GM12872 (cell line): Measurements from ENCODE around the gene UGT1A7.

Source experiments
- TF ChIP-seq, protein P1 (sequence below): IDR thresholded peaks from 3 replicates; pipeline ENCODE4 v1.5.1; 2011; ENCODE audit warnings: low read depth, mild to moderate bottlenecking, low read length, moderate library complexity; ENCODE audit not compliant: insufficient read depth

Gene UGT1A7

GRCh38 chr2:233778030-233778429 is 96.3 kb downstream of the UGT1A7 start, which contains the start of gene MROH2A:
Gene MROH2A (plus strand): TSS chr2:233778330. CDS start chr2:233779359, 1,029 bp downstream.
- TF ChIP-seq, protein P1, sequence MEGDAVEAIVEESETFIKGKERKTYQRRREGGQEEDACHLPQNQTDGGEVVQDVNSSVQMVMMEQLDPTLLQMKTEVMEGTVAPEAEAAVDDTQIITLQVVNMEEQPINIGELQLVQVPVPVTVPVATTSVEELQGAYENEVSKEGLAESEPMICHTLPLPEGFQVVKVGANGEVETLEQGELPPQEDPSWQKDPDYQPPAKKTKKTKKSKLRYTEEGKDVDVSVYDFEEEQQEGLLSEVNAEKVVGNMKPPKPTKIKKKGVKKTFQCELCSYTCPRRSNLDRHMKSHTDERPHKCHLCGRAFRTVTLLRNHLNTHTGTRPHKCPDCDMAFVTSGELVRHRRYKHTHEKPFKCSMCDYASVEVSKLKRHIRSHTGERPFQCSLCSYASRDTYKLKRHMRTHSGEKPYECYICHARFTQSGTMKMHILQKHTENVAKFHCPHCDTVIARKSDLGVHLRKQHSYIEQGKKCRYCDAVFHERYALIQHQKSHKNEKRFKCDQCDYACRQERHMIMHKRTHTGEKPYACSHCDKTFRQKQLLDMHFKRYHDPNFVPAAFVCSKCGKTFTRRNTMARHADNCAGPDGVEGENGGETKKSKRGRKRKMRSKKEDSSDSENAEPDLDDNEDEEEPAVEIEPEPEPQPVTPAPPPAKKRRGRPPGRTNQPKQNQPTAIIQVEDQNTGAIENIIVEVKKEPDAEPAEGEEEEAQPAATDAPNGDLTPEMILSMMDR, result no peak

DNA sequence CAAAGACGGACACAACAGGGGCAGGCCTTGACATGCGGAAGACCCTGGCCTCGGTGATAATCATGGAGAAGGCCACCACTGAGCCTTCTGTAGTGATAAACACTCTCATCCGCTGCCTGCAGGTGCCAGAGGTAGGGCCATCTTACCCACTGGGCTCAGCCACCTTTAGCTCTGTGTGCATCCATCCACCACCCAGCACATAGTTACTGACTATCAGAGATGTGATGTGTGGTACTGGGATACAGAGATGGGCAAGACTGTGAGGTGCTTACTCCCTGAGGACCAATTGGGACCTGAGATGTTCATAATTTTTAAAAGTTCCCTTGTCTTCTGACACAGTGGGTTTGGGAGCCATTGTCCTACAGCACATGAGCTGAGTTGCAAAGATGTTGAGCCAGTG is 98.0 kb downstream of the UGT1A7 start:
- TF ChIP-seq, protein P1, result no peak

DNA sequence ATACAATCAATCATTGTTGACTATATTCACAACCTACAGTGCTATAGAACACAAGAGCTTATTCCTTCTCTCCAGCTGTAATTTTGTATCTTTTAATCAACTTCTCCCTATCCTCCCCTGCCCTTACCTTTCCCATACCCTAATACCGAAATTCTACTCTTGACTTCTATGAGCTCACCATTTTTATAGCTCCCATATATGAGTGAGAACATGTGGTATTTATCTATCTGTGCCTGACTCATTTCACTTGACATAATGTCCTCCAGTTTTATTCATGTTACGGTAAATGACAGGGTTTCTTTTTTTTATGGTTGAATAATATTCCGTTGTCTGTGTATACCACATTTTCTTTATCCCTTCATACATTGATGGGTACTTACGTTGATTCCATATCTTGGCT is 99.1 kb downstream of the UGT1A7 start:
- TF ChIP-seq, protein P1, result no peak

GRCh38 chr2:233789554-233789953 is 107.9 kb downstream of the UGT1A7 start:
- TF ChIP-seq, protein P1, result no peak

DNA sequence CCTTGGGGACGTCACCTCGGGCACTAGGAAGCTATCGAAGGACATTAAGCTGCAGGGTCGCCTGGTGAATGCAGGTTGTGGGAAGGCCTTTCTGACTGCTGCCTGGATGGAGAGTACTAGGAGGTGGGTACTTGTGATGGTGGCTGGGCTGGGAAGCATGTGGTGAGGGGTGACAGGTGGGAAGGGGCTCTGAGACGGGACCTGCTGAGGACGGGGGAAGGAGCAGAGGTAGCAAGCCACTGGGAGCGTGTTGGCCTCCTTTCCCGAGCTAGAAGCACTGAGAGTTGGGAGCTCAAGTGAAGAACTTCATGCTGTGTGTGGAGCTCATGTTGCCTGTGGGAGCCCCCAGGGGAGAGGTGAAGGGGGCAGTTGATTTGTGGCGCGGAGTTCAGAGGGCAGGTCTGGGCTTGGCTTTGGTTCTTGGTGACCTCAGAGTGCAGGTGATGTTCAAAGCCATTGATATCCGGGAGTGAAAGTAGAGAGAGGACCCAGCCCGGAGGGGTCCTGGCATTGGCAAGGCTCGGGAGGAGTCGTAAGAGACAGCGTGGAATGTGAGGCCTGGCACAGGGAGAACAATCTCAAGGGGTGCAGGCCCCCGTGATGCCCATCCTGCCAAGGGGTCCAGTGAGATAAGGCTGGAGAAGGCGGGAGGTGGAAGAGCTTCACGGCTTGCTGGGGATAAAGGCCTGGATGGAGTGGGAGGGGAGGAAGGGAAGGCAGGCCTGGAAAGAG is 109.6 kb downstream of the UGT1A7 start:
- TF ChIP-seq, protein P1, result no peak

DNA sequence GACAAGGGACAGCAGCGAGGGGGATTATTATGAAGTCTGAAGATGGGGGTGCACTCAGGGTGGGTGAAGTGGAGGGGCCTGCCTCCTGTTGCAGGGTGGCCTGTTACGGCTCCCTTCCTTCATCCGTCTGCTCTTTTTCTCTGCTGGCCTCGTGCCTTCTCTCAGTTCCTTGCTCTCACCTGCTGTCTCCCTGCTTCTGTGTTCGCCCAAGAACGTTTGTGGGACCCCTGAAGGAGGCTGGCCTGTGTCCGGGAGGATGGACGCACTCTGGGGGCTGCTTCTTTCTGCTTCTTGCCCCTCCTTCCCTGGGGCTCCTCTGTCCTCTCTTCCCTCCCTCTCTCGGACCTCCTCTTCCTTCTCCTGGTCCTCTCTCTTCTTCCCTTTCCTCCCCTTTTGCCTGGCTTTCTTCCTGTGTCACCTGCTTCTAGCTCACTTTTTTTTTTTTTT is 110.2 kb downstream of the UGT1A7 start:
- TF ChIP-seq, protein P1, result no peak

DNA sequence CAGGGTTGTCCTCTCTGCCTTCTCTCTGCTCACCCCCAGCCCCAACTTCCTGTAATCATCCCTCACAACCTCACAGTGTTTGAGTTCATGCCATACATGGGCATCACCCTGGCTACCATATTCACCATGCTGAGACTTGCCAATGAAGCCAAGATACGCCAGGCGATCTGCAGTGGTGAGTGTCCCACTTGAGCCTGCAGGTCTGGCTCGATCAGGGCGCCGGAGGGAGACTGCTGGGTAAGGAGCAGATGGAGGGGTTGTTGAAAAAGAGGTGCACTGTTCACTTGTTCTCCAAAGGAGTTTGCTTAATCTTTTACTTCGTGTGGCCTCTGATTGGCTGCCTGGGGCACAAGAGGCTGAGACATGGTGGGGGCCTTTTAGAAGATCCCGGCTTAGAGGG is 111.0 kb downstream of the UGT1A7 start:
- TF ChIP-seq, protein P1, result no peak
